Measurements from ENCODE around the gene NRIP2.

Gene NRIP2

DNA sequence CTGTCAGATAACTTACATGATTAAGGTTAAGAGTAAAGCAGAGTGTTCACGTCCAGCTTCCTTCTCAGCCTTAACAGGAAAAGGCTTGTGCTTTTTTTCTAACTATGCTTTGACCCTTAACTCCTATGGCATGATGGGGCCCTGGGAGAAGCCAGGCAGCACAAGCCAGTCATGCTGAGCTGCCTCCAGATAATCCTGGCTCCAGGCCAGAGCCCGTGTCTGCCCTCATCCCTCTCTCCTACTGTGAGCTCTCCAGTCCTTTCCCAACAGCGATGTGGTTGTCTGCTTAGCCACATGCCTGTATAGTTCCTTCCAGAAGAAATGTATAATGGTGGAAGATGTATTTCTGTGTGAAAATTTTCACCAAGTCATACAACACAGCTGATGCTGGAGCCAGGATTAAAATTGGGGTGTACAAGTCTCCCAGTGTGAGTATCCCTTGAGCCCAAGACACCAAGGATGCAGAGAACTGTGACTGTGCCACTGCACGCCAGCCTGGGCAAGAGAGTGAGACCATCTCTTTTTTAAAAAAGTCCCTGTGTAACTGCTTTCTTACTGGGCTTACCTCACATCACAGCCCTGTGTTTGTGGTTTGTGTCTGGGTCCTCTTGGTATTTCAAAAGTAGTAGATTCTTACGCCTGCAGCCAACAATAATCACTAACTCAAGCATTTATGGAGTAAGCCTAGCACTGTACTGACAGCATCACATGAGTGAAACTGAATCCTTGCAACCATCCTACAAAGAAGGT is 30.3 kb downstream of the NRIP2 start:
- no peak for DNase-seq

DNA sequence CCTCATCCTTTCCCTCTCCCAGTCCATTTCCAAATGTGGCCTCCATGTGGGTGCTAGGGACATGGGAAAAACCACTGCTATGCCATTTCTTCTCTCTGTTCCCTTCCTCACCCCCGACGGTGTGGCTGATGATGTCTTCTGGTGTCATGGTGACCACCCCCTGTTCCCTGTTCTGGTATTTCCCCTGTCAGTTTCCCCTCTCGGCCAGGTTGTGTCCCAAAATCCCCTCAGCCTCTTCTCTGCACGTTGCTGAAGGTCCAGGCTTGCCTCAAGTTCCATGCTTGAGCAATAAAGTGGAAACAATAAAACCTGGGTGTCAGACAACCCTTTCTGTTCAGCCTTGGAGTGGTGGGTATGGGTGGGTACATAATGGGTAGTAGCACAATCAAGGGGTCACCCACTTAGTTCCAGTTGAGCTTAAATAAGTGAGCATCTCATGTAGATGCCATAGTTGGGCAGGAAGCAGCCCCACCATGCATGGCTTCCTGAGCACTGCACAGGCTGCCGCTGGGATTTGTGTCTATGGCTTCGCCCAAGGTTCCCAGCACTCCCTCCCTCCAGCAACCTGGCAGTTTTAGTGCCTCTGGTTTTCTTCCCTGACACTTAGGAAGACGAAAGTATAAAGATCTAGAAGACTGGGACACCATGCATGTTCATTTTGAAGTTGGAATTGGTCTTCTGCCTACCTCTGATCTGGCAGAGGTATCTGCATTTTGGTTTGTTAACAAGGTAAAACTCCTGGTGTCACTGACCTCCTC is 31.0 kb downstream of the NRIP2 start:
- DNase-seq = no peak

DNA sequence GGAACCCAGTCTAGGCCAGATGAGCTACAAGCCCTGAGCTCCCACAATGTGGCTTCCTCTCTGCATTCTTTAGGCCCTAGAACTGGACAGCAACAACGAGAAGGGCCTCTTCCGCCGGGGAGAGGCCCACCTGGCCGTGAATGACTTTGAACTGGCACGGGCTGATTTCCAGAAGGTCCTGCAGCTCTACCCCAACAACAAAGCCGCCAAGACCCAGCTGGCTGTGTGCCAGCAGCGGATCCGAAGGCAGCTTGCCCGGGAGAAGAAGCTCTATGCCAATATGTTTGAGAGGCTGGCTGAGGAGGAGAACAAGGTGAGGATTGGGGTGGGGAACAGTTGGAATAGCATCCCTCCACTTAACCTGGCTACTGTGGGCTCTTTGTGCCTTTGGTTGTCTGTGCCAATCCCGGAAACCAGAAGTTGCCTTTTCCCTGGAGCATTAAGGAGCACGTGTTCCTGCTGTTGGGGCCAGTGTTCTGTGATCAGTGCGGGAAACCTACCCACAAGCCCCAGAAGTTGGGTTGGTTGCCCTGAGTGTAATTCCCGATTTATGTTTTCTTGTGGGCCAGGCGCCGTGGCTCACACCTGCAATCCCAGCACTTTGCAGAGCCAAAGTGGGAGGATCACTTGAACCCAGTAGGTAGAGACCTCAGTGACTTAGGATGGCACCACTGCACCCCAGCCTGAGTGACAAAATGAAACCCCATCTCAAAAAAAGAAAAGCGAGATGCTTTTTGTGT is 33.6 kb downstream of the NRIP2 start:
- no peak for DNase-seq

DNA sequence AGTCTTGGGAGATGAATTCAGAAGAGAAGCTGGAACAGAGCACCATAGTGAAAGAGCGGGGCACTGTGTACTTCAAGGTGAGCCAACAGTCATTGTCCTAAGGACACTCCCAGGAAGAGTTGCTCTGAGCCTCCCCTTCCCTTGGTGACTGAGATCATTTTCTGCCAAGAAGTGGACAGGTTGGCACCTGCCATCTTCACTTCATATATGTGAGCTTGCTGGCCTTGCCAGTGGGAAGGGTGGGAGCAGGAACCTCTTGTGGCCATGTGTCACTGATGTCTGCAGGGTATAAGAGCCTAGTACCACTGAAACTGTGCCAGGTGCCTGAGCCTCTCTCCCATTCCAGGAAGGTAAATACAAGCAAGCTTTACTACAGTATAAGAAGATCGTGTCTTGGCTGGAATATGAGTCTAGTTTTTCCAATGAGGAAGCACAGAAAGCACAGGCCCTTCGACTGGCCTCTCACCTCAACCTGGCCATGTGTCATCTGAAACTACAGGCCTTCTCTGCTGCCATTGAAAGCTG is 34.7 kb downstream of the NRIP2 start:
- DNase-seq = no peak

DNA sequence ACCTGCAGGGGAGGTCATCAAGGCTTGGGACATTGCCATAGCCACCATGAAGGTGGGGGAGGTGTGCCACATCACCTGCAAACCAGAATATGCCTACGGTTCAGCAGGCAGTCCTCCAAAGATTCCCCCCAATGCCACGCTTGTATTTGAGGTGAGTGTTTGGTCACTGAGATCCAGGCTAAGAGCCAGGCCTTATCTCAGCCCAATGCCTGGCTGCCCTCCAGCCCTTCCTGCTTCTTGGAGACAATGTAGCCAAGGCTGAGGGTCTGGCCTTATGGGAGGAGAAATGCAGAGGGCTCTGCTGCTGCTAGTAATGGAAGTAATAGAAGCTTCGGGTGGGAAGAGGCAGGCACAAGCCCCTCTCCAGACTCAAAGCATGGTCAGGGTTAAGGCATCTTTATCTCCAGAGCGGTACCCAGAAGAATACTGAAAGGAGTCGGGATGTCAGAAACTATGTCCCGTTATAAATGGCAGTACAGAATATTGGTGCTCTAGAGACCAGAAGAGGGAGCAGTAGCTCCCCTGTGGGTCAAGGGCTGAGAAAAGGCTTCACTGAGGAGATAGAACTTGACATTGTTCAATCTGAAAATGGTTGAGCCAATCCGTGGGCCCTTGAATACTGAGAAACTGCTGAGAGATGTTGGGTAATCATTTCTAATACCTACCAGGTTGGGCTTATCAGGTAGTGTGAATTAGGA is 37.0 kb downstream of the NRIP2 start:
- no peak for DNase-seq

DNA sequence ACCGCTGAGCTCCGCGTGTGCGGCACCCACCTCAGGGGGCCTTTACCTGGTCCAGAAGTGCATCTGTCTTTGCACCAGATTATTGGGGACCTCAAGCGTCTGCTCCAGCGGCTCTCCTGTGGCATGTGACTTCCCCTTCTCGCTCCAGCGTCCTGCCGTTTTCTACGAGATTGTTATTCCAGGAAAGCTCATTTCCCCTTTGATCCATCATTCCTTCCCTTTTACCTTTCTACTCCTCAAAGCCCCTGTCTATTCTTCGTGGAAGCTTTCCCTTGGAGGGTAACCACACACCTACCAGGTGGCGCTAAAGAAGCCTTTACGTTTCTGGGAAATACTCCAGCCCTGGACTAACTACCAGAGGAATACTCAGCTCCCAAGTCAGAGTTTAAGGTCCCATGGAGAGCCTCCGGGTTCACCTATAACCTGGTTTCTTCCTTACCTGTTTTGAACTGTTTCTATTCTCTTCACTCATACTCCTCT is 38.6 kb downstream of the NRIP2 start:
- DNase-seq = no peak

DNA sequence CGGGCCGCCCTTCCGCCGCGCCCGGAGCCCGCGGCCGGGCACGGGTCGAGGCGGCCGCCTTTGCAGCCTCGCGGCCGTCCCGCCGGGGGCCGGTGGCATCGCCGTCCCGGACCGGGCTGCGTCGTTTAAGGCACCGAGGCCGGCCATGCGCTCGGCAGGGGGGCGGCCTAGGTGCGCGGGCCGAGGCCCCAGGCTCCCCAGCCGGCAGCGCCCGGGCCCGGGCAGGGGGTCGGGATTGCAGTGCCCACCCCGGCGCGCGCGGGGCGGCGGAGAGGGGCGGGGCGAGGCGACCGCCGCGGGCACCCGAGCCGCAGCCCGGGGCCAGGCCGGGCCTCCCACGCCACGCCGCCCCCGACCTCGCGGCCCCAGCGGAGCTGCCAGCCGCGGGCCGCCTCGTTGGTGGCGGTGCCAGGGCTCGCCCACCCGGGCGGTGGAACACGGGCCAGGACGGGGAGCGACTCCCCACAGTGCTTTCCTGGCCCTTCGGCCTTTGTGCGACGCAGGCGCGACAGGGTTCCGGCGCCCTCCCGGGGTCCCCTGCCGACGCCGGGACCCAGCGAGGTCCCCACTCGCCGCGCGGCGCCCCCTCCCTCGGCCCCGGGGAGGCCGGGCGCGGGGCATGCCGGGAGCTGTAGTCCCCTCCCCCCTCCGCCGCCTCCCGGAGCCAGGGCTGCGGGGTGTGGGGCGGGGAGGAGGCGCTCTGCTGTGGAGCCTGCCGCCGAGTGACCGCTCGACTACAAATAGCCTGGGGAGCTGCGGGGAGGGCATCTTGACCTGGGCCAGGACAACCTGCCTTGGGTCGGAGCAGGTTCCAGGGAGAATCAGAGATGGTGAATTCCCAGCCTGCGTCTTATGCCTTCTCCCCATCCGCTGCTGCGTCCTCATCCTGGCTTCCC is 39.3 kb downstream of the NRIP2 start:
- peak; percentile 57 for DNase-seq

DNA sequence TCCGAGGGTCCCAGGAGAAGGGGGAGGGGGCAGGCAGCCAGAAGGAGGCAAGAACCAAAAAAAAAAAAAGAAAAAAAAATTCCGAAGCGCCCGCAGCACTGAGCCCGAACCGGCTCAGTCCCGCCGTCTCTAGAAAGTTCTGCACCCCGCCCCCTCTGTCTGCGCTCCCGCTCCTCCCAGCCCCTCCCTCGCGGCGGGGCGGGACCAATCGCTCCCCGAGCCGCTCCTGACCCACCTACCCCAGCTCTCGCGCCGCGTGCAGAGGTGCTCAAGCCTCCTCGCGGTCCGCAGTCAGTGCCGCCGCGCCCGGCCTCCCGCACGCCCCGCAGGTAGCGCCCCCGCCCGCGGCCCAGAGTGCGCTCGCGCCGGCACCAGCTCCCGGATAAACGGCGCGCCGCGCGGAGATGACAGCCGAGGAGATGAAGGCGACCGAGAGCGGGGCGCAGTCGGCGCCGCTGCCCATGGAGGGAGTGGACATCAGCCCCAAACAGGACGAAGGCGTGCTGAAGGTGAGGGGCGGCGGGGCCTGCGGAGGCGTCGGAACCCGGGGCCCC is 40.0 kb downstream of the NRIP2 start, which contains the start of gene FKBP4:
FKBP4 (plus strand) TSS at position 235 of the 554 bp plus-strand sequence; CDS start at position 405, 170 bp downstream.
- peak; percentile 82 for DNase-seq

DNA sequence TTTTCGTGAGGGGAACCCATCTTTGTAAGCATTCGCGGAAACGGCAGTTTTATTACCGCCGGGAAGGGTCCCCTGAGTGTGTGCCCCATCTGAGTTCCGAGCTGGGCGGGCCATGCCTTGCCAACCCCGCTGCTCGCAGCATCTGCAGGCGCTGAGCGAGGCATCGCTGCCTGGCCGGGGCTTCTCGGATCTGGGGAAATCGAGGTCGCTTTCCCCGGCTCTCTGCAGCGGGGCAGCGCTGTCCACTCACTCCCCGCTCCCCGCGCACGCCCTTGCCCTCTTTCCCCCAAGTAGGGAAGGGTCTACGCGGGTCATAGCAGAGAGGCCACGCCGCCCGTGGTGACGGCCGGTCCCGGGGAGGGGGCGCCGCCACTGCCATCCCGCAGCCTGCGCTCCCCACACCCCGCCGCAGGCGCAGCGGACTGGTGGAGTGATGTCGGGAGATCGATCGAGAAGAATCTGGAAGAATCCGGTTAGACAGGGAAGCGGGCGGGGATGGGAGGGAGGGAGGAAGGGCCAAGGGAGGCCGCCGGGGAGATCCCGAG is 40.6 kb downstream of the NRIP2 start:
- DNase-seq = peak; percentile 37

DNA sequence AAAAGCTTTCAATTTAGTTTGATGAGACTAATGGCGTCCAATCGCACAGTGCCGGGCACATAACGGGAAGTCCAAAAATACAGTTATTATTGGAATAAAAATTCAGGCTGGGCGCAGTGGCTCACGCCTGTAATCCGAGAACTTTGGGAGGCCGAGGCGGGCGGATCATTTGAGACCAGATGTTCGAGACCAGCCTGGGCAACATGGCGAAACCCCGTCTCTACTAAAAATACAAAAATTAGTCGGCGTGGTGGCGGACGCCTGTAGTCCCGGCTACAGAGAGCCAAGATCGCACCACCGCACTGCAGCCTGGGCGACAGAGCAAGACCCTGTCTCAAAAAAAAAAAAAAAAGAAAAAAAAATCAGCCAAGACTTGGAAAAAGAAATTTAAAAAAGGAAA is 41.3 kb downstream of the NRIP2 start:
- no peak for DNase-seq

DNA sequence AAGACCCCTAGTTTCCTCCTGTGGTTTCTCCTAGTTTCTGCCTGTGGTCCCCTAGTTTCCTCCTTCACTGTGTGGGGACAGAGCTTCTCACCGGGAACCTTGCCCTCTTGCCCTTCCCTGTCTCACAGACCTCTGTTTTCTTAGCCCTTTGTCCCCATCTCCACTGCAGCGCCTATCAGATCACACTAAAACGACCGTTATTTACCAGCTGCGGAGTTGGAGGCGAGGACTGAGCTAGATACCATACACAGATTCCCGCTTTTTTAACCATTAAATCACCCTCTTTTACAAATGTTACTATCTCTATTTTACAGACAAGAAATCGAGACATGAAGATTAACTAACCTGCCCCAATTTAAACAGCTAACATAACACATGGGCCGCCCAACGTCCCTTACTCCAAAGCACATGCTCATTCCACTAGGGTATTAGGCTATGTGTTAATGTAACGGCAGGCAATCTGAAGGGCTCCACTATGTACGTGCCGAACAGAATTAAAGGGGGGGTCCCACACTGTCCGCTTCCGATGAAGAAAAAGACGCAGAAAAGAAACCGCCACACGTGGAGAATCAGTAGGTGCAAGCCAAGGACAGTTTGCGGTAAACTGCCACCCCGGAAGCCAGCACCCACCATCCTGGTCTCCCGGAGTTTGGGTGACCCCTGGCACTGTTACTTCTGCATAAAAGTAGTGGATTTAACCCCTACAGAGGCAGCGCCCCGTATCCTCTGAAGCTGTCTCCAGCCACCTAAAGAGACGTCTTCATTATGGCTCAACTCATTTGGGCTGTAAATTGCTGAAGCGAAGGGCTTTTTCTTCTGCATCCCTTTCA is 41.9 kb downstream of the NRIP2 start:
- no peak for DNase-seq

DNA sequence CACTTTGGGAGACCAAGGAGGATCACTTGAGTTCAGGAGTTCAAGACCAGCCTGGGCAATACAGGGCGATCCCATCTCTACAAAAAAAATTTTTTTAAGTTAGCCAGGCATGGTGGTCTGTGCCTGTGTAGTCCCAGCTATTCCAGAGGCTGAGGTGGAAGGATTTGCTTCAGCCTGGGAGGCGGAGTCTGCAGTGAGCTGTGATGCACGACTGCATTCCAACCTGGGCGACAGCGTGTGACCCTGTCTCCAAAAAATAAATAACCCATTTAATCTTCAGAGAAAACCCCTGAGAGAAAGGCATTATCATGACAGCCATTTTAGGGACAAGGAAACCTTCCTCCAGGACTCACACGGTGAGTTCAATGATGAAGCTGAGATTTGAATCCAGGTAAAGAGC is 43.7 kb downstream of the NRIP2 start:
- no peak for DNase-seq

DNA sequence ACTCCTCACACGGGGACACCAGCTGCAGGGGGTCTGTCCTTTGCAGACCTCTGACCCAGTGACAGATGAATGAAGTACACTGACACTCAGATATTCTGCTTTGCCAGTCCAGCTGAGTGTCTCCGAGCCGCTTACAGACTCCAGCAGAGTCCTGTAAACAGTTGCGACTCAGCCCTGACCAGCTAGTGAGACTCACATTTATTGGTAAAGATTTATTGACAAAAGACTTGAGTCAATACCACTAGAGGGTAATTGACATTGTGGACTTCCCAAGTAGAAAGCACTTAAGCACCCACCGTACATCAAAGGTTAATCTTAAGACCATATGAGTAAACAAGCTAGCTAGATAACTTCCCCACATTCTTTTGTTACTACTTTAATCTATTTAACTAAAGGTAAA is 49.8 kb downstream of the NRIP2 start:
- no peak for DNase-seq

DNA sequence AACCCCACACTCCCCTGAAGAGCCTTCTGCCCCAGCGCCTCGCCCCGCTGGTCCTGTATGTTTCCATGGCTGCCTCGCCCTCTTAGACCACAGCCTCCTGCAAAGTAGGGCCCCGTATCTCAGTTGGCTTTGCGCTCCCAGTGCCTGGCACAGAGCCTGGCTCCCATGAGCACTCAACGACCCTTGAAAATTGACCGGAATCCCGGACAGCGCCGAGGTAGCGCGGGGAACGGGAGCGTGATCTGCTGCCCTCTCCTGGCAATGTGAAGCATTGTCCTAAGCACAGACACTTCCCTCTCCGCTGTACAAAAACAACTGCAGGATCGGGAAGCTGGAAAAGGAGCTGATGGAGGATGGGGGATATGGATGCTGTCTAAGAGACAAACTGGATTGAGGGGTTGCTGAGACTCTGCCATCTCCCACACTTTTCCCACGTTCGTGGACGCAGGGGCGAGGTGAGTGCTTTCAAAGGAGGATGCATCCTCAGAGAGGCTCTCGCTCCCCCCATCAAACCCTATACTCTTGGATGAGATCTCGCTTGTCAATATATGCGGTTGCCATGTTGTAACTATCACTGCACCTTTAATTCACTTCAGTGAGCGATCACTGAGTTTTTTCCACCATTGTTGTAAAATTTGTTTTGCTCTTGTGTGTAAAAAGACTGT is 50.8 kb downstream of the NRIP2 start:
- DNase-seq = peak; percentile 24

DNA sequence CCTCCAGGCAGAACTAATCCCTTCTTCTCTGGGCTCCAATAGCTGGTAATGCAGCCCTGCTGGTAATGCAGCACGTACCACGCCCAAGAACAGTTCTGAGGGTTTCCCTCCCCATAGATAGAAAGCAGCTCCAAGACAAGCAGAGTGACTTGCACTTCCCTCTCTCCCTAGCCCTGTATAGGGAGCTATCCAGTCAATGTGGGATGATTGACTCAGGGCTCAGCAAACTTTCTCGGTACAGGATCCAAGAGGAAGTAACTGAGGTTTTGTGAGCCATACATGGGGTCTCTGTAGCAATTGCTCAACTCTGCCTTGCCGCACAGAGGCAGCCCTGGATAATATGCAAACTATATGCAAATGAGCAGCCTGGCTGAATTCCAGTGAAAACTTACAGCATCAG is 55.6 kb downstream of the NRIP2 start:
- DNase-seq = no peak

DNA sequence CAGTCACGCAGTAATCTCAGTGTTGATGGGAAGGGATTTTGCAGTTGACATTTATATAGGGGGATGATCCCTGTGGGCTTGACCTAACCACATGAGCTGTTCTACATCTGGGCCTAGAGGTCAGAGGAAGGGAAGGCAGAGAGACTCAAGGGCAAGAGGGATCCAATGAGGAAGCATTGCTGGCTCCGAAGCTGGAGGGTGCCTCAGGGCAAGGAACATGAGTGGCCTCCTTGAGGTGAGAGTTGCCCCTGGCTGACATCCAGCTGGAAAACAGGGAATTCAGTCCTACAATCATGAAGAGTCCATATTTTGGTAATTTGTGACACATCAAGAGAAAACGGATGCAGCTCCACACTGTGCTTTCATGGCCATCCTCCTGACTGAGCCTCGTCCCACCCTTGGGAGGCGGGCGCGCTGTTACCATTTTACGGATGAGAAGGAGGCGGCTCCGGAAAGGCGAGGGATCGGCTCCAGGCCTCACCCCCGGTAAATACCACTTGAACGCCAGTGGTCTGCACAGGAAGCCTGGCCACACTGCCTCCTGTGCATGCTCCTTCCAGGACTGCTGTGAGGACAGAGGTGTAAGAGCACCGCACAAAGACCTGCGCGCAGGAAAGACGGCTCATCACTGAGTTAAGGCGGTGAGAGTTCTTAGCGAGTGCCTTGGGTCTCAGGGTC is 58.6 kb downstream of the NRIP2 start:
- DNase-seq = no peak

DNA sequence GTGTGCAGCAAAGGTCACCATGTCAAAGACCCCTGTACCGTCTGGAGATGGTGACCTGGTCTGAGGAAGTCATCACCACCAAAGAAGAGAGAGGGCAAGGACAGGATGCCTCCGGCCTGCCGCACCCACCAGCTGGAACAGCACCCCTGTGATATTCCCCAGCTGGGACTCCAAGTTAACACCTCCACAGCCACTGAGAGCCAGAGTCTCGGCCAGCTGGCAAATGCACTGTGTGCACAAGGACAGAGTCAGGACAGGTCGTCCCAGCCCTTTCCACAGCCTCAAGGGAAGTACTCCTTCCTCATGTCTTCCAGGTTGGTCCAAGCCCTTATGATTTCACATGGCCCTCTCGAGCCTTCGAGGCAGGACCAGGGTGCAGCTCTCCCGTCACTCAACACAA is 59.4 kb downstream of the NRIP2 start:
- no peak for DNase-seq
